SU-DHL-6 (cell line): ENCODE results near the gene HNRNPU.

Experiments
- EZH2phosphoT487 ChIP-seq: fragments of 200-600 bp; sonication (generic), shearing (Covaris generic); conservative IDR thresholded peaks from 2 replicates; pipeline ENCODE4 v1.6.1; 2018; ENCODE audit warnings: mild to moderate bottlenecking, antibody characterized with exemption, low read length, moderate library complexity, mixed read lengths
- TF ChIP-seq, protein P1 (sequence below): fragments of 200-600 bp; sonication (generic); IDR thresholded peaks from one replicate; pipeline ENCODE4 v1.5.1; 2017; ENCODE audit warnings: antibody characterized with exemption, mild to moderate bottlenecking, low read length, moderate library complexity; ENCODE audit not compliant: insufficient read depth, poor library complexity, severe bottlenecking

GRCh38 chr1:244852694-244853093 is 11.6 kb downstream of the HNRNPU start:
- TF ChIP-seq, protein P1, sequence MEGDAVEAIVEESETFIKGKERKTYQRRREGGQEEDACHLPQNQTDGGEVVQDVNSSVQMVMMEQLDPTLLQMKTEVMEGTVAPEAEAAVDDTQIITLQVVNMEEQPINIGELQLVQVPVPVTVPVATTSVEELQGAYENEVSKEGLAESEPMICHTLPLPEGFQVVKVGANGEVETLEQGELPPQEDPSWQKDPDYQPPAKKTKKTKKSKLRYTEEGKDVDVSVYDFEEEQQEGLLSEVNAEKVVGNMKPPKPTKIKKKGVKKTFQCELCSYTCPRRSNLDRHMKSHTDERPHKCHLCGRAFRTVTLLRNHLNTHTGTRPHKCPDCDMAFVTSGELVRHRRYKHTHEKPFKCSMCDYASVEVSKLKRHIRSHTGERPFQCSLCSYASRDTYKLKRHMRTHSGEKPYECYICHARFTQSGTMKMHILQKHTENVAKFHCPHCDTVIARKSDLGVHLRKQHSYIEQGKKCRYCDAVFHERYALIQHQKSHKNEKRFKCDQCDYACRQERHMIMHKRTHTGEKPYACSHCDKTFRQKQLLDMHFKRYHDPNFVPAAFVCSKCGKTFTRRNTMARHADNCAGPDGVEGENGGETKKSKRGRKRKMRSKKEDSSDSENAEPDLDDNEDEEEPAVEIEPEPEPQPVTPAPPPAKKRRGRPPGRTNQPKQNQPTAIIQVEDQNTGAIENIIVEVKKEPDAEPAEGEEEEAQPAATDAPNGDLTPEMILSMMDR: no peak
- TF ChIP-seq EZH2phosphoT487: no peak
